ENCODE measurements around the gene SUMO4.
"Not testable (repeated sequence)": the region's sequence is repeated elsewhere in the genome, so short reads cannot be mapped to it uniquely, and the experiment has no call there.

SUMO4 gene

GRCh38 chr6:149431905-149432775, 32.1 kb downstream of the SUMO4 start:
- DNase-seq (ENCODE audit: low spot score) = peak; percentile 85

- no peak for DNase-seq (ENCODE audit: low spot score)
Observed at GRCh38 chr6:149433405-149433804, 33.3 kb downstream of the SUMO4 start.

GRCh38 chr6:149433881-149434280, 33.8 kb downstream of the SUMO4 start:
- DNase-seq (ENCODE audit: low spot score) = no peak

- no peak for DNase-seq (ENCODE audit: low spot score)
Observed at GRCh38 chr6:149435919-149436586, 36.0 kb downstream of the SUMO4 start.

GRCh38 chr6:149436647-149437046, 36.6 kb downstream of the SUMO4 start:
- no peak for DNase-seq (ENCODE audit: low spot score)

GRCh38 chr6:149437212-149437611, 37.1 kb downstream of the SUMO4 start:
- DNase-seq (ENCODE audit: low spot score) = no peak

- DNase-seq (ENCODE audit: low spot score) = no peak
Observed at GRCh38 chr6:149438855-149439254, 38.8 kb downstream of the SUMO4 start.

- no peak for DNase-seq (ENCODE audit: low spot score)
Observed at GRCh38 chr6:149439626-149440025, 39.6 kb downstream of the SUMO4 start.

- no peak for DNase-seq (ENCODE audit: low spot score)
Observed at GRCh38 chr6:149440735-149441671, 40.9 kb downstream of the SUMO4 start.

GRCh38 chr6:149441740-149442139, 41.7 kb downstream of the SUMO4 start:
- no peak for DNase-seq (ENCODE audit: low spot score)

- no peak for DNase-seq (ENCODE audit: low spot score)
Observed at GRCh38 chr6:149443411-149444181, 43.5 kb downstream of the SUMO4 start.

- not testable (repeated sequence) for DNase-seq (ENCODE audit: low spot score)
Observed at GRCh38 chr6:149444360-149445094, 44.5 kb downstream of the SUMO4 start.

GRCh38 chr6:149445095-149445466, 45.0 kb downstream of the SUMO4 start:
- DNase-seq (ENCODE audit: low spot score) = no peak

- no peak for DNase-seq (ENCODE audit: low spot score)
Observed at GRCh38 chr6:149445573-149445972, 45.5 kb downstream of the SUMO4 start.

GRCh38 chr6:149446791-149447376, 46.8 kb downstream of the SUMO4 start:
- no peak for DNase-seq (ENCODE audit: low spot score)

- no peak for DNase-seq (ENCODE audit: low spot score)
Observed at GRCh38 chr6:149448821-149449453, 48.9 kb downstream of the SUMO4 start.

GRCh38 chr6:149449831-149450678, 50.0 kb downstream of the SUMO4 start:
- DNase-seq (ENCODE audit: low spot score) = no peak

Data from hematopoietic multipotent progenitor cell treated with erythropoietin and hydrocortisone succinate and interleukin-3 and kit ligand, for 17 days (in vitro differentiated cells).